ENCODE results near the gene PSORS1C2.

PSORS1C2 gene

GRCh38 chr6:31135710-31136109 is 3.2 kb downstream of the PSORS1C2 start:
- DNase-seq = no peak

- no peak for DNase-seq
Observed at GRCh38 chr6:31132806-31133205, 6.1 kb downstream of the PSORS1C2 start.

- DNase-seq = no peak
Observed at GRCh38 chr6:31131595-31131994, 7.3 kb downstream of the PSORS1C2 start.

GRCh38 chr6:31130751-31131150 is 8.1 kb downstream of the PSORS1C2 start:
- DNase-seq = no peak

GRCh38 chr6:31129130-31129529 is 9.7 kb downstream of the PSORS1C2 start:
- DNase-seq = no peak

- peak; percentile 20 for DNase-seq
Observed at GRCh38 chr6:31128093-31128676, 10.7 kb downstream of the PSORS1C2 start.

- no peak for DNase-seq
Observed at GRCh38 chr6:31126396-31127175, 12.3 kb downstream of the PSORS1C2 start.

- no peak for DNase-seq
Observed at GRCh38 chr6:31125586-31126363, 13.1 kb downstream of the PSORS1C2 start.

- no peak for DNase-seq
Observed at GRCh38 chr6:31125162-31125561, 13.7 kb downstream of the PSORS1C2 start.

GRCh38 chr6:31122791-31123706 is 15.8 kb downstream of the PSORS1C2 start:
- DNase-seq = peak; percentile 57

- no peak for DNase-seq
Observed at GRCh38 chr6:31121131-31121790, 17.6 kb downstream of the PSORS1C2 start.

- no peak for DNase-seq
Observed at GRCh38 chr6:31120151-31120915, 18.5 kb downstream of the PSORS1C2 start, which contains the start of gene CDSN. CDSN (minus strand) TSS chr6:31120446; CDS start chr6:31120419, 27 bp downstream.

GRCh38 chr6:31118178-31118577 is 20.7 kb downstream of the PSORS1C2 start:
- DNase-seq = no peak

GRCh38 chr6:31116661-31117385 is 22.0 kb downstream of the PSORS1C2 start:
- no peak for DNase-seq

- DNase-seq = no peak
Observed at GRCh38 chr6:31115941-31116560, 22.8 kb downstream of the PSORS1C2 start.

- peak; percentile 34 for DNase-seq
Observed at GRCh38 chr6:31114970-31115849, 23.7 kb downstream of the PSORS1C2 start.

GRCh38 chr6:31114541-31114878 is 24.4 kb downstream of the PSORS1C2 start, which contains the start of gene PSORS1C1:
PSORS1C1 (plus strand) TSS chr6:31114800; CDS start chr6:31129633, 14,833 bp downstream.
- DNase-seq = peak; percentile 40

- DNase-seq = no peak
Observed at GRCh38 chr6:31113861-31114540, 24.9 kb downstream of the PSORS1C2 start.

Data from midbrain (tissue), 1 donor.